Stimulated activated CD8-positive, alpha-beta memory T cell treated with anti-CD3 and anti-CD28 coated beads, Interleukin-7, amount 100 ng/mL, for 24 hours (primary cell): ENCODE measurements around the gene CDH11.

Experiments used
- DNase-seq: peaks from one replicate; pipeline ENCODE4 v3.0.0-alpha.2; 2020; ENCODE audit warnings: low read depth

Gene CDH11, protein sequence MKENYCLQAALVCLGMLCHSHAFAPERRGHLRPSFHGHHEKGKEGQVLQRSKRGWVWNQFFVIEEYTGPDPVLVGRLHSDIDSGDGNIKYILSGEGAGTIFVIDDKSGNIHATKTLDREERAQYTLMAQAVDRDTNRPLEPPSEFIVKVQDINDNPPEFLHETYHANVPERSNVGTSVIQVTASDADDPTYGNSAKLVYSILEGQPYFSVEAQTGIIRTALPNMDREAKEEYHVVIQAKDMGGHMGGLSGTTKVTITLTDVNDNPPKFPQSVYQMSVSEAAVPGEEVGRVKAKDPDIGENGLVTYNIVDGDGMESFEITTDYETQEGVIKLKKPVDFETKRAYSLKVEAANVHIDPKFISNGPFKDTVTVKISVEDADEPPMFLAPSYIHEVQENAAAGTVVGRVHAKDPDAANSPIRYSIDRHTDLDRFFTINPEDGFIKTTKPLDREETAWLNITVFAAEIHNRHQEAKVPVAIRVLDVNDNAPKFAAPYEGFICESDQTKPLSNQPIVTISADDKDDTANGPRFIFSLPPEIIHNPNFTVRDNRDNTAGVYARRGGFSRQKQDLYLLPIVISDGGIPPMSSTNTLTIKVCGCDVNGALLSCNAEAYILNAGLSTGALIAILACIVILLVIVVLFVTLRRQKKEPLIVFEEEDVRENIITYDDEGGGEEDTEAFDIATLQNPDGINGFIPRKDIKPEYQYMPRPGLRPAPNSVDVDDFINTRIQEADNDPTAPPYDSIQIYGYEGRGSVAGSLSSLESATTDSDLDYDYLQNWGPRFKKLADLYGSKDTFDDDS

DNA sequence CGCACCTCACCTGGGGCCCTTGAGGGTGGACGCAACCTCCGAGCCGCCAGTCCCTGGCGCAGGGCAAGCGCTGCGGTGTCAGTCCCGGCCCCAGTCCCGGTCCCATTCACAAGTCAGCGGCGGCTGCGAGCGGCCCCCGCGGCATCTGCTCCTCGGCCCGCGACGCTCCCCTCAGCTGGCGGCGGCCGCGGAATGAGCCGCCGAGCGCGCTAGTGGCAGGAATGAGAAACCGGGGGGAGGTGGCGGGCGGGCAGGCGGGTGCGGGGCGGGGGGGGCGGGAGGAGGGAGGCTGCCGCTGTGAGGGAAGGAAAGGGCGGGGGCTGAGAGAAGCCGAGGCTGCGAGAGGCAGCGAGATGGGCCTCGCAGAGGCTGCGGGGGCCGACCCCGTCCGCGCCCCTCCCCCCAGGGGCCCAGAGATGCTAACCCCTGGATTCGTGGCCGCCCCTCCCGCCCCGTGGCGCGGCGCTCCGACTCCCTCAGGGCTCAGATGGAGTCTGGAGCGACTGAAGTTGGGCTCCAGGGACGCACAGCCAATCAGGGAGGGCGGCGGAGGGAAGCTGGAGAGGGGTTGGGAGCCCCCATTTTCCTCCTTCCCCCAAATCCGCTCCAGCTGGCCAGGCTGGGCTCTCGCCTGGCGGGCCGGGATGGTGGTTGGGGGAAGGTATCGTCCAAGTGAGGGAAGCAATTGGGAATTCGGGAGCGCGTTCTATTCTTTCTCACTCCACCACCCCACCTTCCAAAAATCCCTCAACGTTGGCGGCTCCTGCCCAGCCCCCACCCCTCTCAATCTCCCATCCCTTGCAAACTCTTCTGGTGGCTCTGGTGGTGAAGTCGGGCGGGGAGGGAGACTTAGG, at the start of gene CDH11:
TSS of gene CDH11 (minus strand) at position 194 of the 854 bp plus-strand sequence. CDS start 117,194 bp downstream, outside the sequence.
- no peak for DNase-seq

DNA sequence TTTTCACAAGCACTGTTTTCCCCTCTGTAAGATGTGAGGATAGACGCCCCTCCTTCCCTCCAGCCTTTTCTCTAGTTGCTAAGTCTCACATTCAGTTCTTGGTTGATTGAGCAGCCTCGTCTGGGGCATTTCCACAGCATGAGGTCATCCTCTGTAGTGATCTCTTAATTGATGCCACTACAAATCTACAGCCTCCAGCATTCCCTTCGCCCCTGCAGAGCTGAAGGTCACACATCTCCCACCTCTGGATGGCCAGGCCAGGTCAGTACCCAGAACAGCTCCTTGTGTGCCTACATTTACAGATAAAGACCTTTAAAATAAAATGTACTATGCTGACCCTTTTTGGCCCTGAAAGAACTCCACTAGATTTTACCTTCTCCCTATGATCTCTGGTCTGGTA, 32.5 kb upstream of the CDH11 start:
- no peak for DNase-seq

DNA sequence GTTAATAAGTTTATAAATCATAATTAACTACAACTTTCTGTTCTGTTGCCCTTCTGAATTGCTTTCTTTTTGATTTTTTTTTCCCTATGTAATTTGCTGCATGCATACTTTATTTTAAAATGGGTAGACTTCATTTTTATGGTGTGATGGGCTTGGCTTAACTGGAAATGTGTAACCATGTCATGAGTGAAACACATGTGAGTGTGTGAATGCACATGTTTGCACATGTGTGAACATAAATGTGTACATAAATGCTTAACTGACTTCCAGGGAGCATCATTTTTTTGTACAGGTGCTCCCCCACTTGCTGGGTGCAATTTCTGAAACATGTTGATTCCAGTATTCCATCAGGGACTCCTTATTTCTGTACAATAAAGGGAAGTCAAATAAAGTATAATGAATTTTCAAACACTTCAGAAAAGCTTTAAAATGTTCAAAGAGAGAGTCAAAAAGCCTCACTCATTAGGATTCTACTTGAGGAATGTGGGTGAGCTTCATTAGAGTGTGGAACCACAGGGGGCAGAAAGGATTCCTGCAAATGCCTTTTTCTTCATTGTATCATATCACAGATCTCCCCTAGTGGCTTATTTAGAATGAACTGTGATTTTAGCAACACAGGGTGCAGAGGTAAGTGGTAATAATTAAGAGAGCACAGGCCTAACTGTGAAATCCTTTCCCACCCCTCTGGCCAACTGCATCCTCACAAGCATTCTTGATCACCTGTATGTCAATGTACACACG, 31.7 kb upstream of the CDH11 start:
- DNase-seq, result no peak

DNA sequence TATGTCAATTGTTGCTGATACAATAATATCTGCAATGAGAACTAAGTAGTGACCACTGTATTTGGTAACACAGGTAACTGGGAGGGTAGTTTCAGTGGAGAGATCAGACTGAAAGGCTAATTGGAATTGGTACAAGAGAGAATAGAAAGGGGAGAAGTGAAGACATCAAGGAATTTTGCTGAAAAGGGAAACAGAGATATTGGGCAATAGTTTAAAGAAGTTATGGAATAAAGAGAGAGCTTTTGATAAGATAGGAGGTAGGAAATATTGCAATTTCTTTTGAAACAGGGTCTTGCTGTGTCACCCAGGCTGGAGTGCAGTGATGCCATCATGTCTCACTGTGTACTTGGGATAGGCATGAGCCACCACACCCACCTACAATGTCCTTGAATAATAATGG, 26.9 kb upstream of the CDH11 start:
- DNase-seq, result no peak

DNA sequence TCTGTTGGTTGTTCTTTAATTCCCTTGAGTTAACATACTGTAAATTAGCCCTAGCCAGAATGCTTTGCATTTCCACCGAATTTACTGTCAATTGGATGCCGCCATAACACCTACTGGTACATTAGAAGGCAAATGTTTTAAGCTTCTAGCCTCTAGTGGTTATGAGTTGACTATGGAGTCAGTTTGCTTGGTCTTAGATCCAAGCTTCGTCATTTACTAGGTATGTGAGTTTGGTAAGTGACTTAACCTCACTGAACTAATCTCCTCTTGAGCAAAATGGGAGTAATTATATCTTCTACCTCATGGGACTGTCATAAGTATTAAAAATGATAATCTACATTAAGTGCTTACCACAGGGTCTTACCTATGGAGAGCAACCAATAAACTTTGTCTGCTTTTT, 20.4 kb upstream of the CDH11 start:
- DNase-seq, result no peak

DNA sequence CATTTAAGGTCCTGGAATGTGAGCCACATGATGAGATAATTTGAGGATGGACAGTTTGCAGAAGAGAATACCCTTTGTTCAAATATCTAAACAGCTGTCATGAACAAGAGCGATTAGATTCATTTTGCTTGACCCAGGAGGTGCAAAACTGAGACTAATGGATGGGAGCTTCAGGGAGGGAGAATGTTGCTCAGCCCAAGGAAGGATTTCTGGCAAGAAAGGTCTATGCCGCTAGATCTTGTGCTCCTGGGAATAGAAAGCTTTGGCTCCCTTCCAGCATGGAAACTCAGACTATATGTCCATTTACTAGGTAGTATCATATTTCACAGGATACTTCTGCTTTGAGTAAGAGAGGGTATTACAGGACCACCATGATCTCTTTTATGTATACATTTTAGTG, 14.8 kb upstream of the CDH11 start:
- no peak for DNase-seq

DNA sequence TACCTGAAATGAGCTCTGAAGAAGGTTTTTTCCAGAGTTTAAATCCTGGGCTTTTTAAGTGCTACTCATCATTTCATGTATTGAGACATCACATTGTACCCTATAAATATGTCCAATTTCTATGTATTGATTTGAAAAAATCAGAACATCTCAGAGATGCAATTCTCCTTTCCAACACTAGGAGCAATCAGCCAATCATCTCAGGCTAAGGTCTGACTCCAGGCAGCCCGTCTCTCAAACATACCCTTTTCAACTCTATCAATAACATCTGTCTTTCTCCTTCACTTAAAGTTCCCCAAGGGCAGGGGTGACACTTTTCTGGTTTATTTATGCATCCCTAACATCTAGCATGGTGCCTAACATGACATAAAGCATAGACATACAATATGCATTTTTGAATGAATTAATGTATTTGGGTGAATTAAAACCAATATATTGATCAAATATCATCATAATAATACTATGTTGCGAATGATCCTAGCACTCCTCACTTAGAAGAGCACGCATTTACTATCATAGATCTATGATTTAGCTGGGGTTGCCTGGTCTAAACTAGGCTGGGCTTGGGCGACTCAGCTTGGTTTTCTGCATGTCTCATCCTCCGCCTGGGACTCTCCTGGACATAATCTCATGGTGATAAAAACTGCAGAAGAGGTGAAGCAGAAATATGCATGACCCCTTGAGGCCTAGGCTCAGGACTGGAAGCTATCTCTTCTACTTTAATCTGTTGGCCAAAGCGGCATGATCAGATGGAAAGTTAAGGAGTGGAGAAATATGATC, 5.2 kb upstream of the CDH11 start:
- DNase-seq, result no peak

DNA sequence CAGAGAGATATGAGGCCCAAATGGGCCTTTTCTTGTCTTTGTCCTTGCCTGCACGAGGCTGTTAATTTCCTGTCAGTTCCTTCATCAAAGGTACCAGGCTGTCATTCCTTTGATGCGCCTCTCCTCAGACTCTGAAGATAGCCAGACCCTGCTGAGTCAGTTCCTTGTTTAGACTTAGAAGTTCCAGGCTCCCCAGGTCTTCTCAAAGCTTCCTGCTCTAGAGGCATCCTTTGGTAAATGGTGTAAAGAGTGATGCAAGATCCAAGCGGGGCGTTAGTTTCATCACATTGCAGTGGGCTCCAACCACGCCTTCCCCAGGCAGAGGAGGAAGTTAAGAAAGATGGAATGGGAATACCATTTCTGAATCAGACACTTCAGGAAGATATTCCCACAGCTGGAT, 4.0 kb upstream of the CDH11 start:
- DNase-seq, result no peak

DNA sequence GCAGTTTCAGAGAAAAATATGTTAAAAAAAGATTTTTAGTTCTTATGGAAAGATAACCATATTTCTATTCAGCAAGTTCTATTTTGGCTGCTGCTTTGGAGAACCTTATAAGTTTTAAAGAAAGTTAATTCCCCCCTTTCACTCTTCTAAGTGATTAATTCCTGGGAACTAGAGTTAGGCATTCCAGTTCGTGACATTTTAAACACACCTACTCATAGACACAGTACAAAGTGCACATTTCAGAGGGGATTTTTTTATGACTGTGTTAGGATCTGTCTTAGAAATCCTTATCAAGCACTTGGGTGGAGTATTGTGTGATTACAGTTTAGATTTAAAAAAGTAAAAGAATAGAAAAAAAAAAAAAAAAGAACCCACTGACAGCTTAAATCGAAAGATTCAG, 3.5 kb upstream of the CDH11 start:
- DNase-seq, result no peak

DNA sequence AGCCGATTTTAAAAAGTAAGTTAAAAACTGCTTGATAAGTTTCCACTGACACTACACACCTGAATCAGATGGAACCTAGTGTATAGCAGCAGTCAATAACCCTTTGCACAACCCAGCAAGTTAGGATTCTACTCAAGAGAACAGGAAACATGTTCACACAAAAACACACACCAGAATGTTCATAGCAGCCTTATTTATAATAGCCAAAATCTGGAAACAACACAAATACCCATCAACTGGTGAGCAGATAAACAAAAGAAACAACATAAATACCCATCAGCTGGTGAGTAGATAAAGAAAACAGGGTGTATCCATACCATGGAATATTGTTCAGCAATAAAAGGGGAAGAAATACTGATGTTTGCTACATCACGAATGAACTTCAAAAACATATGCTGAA, 2.7 kb upstream of the CDH11 start:
- no peak for DNase-seq

DNA sequence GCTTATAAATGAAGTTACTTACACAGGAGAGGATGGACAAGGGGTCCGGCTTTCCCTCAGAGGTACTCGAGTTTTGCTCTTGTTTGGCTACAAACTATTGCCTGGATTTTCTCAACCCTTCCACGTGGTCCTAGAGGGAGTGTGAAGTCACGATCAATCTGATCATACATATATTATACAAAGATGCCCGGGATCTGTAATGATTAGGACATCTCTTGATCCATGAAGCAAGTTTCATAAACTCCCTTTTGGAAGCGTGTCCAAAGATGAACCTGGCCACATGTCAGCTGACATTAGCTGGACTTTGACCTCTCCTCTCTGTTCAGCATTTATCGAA, 2.3 kb upstream of the CDH11 start:
- DNase-seq, result no peak

DNA sequence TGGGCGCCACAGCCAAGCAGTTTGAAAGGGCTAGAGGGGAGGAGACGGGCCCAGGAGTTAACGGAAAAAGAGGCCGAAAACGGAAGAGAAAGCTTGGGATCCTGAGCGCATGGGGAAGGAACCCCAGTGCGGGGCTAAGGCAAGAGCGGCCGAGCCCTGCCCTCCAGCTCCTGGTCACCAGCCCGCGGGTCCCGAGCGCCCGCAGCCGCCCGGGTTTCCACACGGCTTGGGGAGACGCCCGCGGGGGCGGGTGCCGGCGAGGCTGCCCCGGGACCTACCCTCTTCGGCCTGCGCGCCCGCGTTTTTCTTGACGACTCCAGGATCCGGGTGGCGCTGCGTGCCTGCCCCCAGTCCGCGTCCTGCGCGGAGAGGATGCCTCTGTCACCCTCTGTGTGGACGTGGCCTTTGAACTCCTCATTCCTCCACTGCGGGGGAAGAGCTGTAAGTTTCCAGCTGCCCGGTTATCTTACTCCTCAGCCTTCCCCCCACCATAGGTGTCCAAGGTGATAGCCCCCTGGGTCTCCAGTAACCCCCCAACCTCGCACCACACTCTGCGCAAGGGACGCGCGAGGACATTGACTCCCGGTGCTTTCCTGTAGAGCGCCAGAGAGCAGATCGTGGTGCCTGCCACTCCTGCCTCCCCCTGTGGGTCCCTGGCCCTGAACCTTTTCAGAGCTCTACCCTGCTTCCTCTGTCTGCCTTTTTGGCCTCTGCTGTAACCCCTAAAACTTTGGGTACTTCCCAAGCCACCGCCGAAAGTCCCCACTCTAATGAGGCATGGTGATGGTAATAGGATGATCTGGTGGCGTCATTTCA, 1.7 kb upstream of the CDH11 start:
- no peak for DNase-seq

DNA sequence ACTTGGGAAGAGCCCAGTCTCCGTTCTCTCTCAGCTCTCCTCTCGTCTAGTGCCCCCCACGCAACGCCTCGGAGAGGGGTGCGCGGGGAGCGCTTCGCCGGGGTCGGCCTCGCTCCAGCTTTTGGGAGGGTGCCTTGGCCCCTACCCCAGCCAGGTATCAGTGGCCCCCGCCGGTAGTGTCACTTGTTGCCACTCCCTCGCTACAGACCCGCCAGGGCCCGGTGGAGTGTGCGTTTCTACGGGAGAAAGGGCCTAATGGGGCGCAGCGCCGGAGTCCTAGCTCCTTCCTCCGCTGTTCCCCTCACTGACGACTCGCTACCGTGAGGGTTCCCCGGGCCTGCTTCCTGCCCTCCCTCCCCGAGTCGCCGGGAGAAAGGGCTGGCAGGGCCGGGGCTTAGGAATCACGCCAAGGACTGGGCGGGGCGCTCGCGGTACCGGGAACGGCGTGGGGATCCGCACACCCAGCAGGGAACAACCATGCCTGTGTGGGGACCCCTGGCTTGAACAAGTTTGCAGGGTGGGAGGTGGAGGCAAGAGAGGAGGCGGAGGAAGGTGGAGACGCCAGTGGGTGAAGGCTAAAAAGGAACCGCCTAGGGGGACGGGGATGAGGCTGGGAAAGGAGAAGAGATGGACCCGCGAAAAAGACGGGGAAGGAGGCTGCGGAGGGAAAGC, 997 bp upstream of the CDH11 start:
- no peak for DNase-seq

DNA sequence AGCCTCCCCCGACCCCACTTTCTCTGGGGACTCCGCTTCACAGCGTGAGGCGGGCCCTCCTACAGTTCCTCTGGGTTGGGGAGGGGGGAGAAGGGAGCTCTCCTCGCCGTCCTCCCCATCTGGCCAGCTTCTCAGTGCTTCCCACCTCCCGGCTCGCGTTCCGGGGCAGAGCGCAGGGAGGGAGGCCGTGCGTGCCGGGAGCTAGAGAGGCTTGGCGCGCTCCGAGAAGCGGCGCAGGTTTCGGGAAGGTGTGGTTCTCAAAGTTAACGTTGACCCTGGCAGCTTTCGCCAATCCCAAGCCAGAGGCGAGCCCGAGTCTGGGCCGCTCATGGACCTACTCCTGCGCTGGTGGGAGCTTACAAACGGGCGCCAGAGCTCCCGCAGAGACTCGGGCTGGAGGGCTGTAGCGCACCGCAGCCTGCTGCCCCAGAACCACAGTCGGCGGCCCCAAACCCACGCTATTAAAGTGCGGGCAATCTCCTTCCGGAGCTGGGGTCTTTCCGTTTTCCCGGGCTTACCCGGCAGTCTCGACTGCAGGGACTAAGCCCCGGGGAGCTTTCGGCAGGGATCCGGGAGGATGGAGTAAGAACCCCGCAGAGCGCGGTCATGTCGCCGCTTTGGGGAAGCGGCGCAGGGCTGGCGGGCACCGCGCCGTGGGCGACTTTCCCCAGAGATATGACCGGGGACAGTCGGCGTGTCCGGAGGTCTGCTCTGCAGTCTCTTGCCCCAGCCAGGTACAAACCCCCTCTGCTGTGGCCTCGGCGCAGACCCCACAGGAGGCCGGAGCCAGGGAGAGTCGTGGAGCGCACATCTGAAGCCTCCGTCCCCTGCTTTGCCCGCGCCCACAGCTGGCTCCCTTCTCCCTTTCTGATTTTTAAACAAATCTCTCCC, 787 bp downstream of the CDH11 start:
- DNase-seq, result no peak

DNA sequence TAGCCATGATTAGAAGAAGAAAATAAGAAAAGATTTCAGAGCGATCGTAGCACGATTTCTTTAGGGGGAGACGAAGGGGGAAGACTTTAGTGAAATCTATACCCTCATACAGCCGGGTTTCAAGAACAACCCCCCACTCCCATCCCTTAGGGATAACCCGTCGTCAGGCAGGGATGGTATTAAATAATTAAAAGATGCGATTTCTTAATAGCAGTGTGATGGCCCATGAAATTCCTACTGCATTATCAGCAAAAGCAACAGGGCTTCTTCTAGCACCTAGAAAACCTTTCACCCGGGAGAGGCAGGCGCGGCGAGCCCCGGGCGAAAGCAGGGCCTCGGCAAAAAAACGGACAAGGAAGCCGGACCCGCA, 1.4 kb downstream of the CDH11 start:
- DNase-seq, result no peak

DNA sequence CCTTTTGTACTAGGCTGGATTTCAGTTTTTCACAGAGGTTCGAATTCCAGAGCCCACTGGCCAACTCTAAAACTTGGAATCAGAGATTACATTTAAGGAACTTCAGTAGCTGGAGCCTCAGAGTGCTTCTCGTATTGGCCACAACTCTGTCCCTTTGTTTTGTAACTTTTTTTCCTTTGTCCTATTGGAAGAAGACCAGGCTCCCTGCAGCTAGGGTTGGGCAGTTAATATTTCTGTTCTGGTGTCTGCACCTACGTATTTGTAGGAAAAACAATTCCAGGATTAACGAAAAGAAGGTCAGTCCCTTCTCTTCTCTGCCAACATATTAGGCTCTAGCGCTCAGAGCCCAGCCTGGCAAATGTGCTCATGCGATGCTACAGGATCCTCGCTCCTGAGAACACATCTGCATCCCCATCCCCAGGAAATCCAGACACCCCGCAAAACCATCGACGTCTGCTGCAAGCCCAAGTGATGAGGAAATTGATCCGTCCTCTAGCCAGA, 1.9 kb downstream of the CDH11 start:
- DNase-seq, result no peak

DNA sequence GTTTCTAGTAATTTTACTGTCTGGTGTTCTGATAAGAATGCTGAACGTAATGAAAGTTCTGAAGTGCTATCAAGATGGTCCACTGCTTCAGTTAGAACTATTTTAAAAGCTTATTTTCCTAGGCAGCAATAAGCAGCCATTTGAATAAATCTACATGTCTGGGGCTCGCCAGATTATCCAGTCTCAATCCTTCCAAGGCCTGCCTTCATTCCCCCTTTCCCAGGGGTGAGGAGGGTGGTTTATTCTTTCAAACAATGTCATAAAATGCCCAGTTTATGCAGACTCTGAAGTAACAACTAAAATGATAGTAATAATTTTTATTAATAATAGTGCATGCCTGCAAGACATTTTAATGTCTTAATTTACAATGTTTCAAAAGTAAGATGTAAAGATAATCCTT, 2.4 kb downstream of the CDH11 start:
- DNase-seq, result no peak

DNA sequence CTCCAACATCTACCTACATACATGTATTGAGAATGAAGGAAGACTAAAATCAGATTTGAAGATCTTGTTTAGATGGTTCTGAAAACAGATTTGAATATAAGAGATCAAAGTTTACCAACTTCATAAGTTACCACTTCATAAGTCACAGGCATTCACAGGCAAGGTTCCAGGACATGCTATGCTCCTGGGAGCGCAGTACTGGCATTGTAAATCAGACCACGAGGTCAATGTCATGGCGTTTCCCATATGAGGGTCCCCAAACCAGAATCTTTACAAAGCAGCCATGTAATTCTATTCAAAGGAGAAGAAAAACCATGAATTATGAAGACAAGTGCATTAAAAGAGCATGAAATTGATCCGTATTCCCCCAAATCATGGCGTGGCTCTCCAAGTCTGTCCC, 3.0 kb downstream of the CDH11 start:
- DNase-seq, result no peak
